Spleen (tissue), 11 donors: ENCODE data around the gene SETD1A. TPM values are rescaled to one million over a fixed set of nuclear protein-coding genes. Genes with fewer than 3 reads are reported as not detected.

Source experiments
- DNase-seq: peaks from one replicate; pipeline ENCODE4 v3.0.0-alpha.2; 2020
- H3K27ac ChIP-seq, 8 donors: fragments of 200-600 bp; sonication (generic) in 7 of 8; 1 replicate in 4 of 8; 2 replicates in 4 of 8; pipeline versions ENCODE4 v1.5.0 to v1.8.0; 2016 to 2021; ENCODE audit warnings: inconsistent platforms in 4 of 8, mild to moderate bottlenecking in 4 of 8, moderate library complexity in 1 of 8
- H3K27me3 ChIP-seq, 7 donors: fragments of 200-600 bp; sonication (generic) in 6 of 7; replicated peaks in 1 of 7; 1 replicate in 4 of 7; 2 replicates in 3 of 7; pipeline versions ENCODE4 v1.5.0 to v1.8.0; 2016 to 2021; ENCODE audit warnings: inconsistent platforms in 3 of 7, mild to moderate bottlenecking in 1 of 7
- H3K36me3 ChIP-seq, 6 donors: fragments of 200-600 bp; sonication (generic) in 5 of 6; 1 replicate in 4 of 6; 2 replicates in 2 of 6; pipeline versions ENCODE4 v1.5.0 to v1.8.0; 2016 to 2021; ENCODE audit warnings: inconsistent platforms in 2 of 6
- H3K4me1 ChIP-seq, 6 donors: fragments of 200-600 bp; sonication (generic) in 5 of 6; 1 replicate in 3 of 6; 2 replicates in 3 of 6; pipeline versions ENCODE4 v1.5.0 to v1.8.0; 2016 to 2021; ENCODE audit warnings: inconsistent platforms in 3 of 6
- H3K4me3 ChIP-seq, 8 donors: fragments of 200-600 bp; sonication (generic) in 7 of 8; 1 replicate in 4 of 8; 2 replicates in 4 of 8; pipeline versions ENCODE4 v1.5.0 to v1.8.0; 2016 to 2021; ENCODE audit warnings: inconsistent platforms in 4 of 8, mild to moderate bottlenecking in 4 of 8, moderate library complexity in 2 of 8
- H3K9me3 ChIP-seq, 8 donors: fragments of 200-600 bp; sonication (generic) in 7 of 8; 1 replicate in 4 of 8; 2 replicates in 4 of 8; pipeline versions ENCODE4 v1.5.0 to v1.8.0; 2016 to 2021; ENCODE audit warnings: inconsistent platforms in 4 of 8
- POLR2A ChIP-seq, 3 donors: fragments of 450-650 bp; IDR thresholded peaks; one replicate each; pipeline ENCODE4 v1.5.1; 2017; ENCODE audit warnings: antibody characterized with exemption in 3 of 3, mild to moderate bottlenecking in 1 of 3
- POLR2AphosphoS5 ChIP-seq, 3 donors: sonication (generic); formaldehyde crosslinking; IDR thresholded peaks; one replicate each; pipeline ENCODE4 v1.5.1; 2017; ENCODE audit warnings: antibody characterized with exemption in 3 of 3
- WGBS, 5 donors: extraction: QIAGEN DNeasy Blood & Tissue Kit in 3 of 5; methylation state at CpG; one replicate each; pipeline versions ENCODE4 v1.1.5 to v1.1.7; 2013 to 2018; 5-methylcytosine and 5-hydroxymethylcytosine counted together
- intact Hi-C: fragments of 100-400 bp; cut with DNase I; formaldehyde crosslinking; loops from one replicate; pipeline ENCODE4 v1.15.0; 2023; ENCODE audit warnings: low total_unique reads
- polyA plus RNA-seq, 3 donors: library from polyadenylated mRNA; stranded (reverse); fragments of 200-250 nt; gene quantifications; one replicate each; pipeline ENCODE4 v1.2.1, GENCODE V29; 2013
- total RNA-seq, 7 donors: library from RNA; depleted of rRNA in 3 of 7; stranded (reverse); fragments of >200 nt in 3 of 7; fragmentation: NEBNext Ultra II Directional in 4 of 7; extraction: Animal tissue kit (Norgen Biotek cat#: 25700) in 4 of 7; gene quantifications; one replicate each; pipeline versions ENCODE4 v1.1.0 to v1.2.1, GENCODE V29; 2016 to 2021
- TF ChIP-seq, protein P1 (sequence below), 11 experiments: fragments of 200-600 bp in 7 of 11; fragments of 450-650 bp in 4 of 11; sonication (generic) in 4 of 11; IDR thresholded peaks in 8 of 11; conservative IDR thresholded peaks in 3 of 11; 1 replicate in 7 of 11; 2 replicates in 4 of 11; pipeline versions ENCODE4 v1.4.0 to v1.8.0; 2016 to 2021; ENCODE audit warnings: antibody characterized with exemption in 11 of 11, inconsistent platforms in 4 of 11, mild to moderate bottlenecking in 1 of 11
- donor health status: healthy with polysubstance abuse.
- donor health status: DM: no; HTN: no; CAD: no; lungs with moderate emphysema.
- donor health status: DM: no; HTN: no; CAD: no.
- donor health status: Bipolar disorder and iron deficiency.
- donor health status: healthy.
- donor health status: DM: no; HTN: no; CAD: no.
- donor health status: DM: yes; HTN: yes; CAD: no.

Gene SETD1A
- total and polyA plus RNA-seq, 10 donors = 4.8 to 24.9 (median 14.7) TPM

DNA sequence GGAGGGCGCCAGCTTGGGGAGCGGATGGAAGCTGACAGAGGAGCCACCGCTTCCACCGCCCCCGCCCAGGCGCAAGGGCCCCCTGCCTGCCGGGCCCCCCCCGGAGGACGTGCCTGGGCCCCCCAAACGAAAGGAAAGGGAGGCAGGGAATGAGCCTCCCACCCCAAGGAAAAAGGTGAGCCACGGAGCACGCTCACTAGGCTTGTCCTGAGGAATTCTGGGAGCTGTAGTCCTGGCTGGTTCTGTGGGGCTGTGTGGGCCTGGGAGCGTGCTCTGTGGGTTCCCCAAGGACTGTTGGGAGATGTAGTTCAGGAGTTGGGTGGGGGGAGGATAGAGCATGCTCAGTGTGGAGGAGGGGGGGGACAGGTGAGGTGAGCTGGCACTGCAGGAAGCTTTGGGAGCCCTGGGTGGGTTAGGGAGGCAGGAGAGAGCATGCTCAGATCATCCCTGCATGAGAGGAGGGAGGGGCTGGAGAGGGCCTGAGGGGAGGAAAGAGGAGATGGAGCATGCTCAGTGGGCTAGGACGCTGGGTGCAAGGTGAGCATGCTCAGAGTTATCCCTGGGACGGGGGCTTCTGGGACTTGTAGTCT lies 29.7 kb upstream of the SETD1A start:
- peaks cover 0 to 75% (median 27%) of the 10 kb centered on the region in 6 donors for H3K36me3 ChIP-seq
- intact Hi-C loops = no loop called here
- WGBS, 5 donors = 70 to 86% (median 75%) methylated on average over 11 to 15 of the region's 15 CpGs
- peak; percentile 83 for DNase-seq
- TF ChIP-seq POLR2A (IDR thresholded peaks at IDR 0.05) = no peak
- no peak overlapping the region for H3K27ac ChIP-seq
- no peaks in the 10 kb centered on the region for H3K27me3 ChIP-seq
- peaks cover 4 to 29% (median 14%) of the 10 kb centered on the region in 6 donors for H3K4me1 ChIP-seq
- H3K4me3 ChIP-seq = no peak overlapping the region
- no peaks in the 10 kb centered on the region for H3K9me3 ChIP-seq

DNA sequence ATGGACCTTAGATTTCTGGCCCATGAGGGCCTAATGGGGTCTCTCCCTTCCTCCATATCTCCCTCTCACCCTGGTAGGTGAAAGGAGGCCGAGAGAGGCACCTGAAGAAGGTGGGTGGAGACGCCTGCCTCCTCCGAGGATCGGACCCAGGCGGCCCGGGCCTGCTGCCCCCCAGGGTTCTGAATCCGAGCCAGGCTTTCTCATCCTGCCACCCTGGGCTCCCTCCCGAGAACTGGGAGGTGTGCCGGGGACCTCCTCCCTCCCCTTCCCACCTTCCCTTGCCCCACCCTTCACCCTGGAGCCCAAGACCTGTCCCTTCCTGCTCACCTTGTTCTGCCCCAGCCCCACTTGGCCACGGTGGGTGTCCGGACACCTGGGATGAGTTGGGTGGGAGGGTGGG lies 29.2 kb upstream of the SETD1A start:
- Histone ChIP-seq H3K4me1 (peaks cover 4 to 29% (median 14%) of the 10 kb centered on the region in 6 donors), H3K9me3 (no peaks in the 10 kb centered on the region), H3K27me3 (no peaks in the 10 kb centered on the region), H3K36me3 (peaks cover 0 to 80% (median 31%) of the 10 kb centered on the region in 6 donors), H3K4me3 (no peak overlapping the region), H3K27ac (no peak overlapping the region)
- WGBS, 5 donors = 94 to 96% (median 95%) methylated on average over 7 to 11 of the region's 11 CpGs
- TF ChIP-seq POLR2AphosphoS5 (IDR thresholded peaks at IDR 0.05) (no peak), POLR2A (IDR thresholded peaks at IDR 0.05) (no peak)
- TF ChIP-seq, protein P1, sequence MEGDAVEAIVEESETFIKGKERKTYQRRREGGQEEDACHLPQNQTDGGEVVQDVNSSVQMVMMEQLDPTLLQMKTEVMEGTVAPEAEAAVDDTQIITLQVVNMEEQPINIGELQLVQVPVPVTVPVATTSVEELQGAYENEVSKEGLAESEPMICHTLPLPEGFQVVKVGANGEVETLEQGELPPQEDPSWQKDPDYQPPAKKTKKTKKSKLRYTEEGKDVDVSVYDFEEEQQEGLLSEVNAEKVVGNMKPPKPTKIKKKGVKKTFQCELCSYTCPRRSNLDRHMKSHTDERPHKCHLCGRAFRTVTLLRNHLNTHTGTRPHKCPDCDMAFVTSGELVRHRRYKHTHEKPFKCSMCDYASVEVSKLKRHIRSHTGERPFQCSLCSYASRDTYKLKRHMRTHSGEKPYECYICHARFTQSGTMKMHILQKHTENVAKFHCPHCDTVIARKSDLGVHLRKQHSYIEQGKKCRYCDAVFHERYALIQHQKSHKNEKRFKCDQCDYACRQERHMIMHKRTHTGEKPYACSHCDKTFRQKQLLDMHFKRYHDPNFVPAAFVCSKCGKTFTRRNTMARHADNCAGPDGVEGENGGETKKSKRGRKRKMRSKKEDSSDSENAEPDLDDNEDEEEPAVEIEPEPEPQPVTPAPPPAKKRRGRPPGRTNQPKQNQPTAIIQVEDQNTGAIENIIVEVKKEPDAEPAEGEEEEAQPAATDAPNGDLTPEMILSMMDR (IDR thresholded peaks at IDR 0.05 in 8 of 11, conservative IDR thresholded peaks at IDR 0.05 in 3 of 11) = no peak
- DNase-seq = no peak
- intact Hi-C loops = no loop called here

GRCh38 chr16:30929167-30929566 lies 28.4 kb upstream of the SETD1A start:
- Histone ChIP-seq H3K9me3 (no peaks in the 10 kb centered on the region), H3K27ac (no peak overlapping the region), H3K4me3 (no peak overlapping the region), H3K36me3 (peaks cover 0 to 88% (median 31%) of the 10 kb centered on the region in 6 donors), H3K4me1 (peaks cover 4 to 23% (median 14%) of the 10 kb centered on the region in 6 donors), H3K27me3 (no peaks in the 10 kb centered on the region)
- no peak for DNase-seq
- intact Hi-C loops = no loop called here
- WGBS, 5 donors = 64 to 89% (median 81%) methylated on average over 7 of the region's 7 CpGs
- TF ChIP-seq, protein P1 (IDR thresholded peaks at IDR 0.05 in 8 of 11, conservative IDR thresholded peaks at IDR 0.05 in 3 of 11) = no peak
- TF ChIP-seq POLR2AphosphoS5 (IDR thresholded peaks at IDR 0.05) = no peak
- no peak for TF ChIP-seq POLR2A (IDR thresholded peaks at IDR 0.05)

DNA sequence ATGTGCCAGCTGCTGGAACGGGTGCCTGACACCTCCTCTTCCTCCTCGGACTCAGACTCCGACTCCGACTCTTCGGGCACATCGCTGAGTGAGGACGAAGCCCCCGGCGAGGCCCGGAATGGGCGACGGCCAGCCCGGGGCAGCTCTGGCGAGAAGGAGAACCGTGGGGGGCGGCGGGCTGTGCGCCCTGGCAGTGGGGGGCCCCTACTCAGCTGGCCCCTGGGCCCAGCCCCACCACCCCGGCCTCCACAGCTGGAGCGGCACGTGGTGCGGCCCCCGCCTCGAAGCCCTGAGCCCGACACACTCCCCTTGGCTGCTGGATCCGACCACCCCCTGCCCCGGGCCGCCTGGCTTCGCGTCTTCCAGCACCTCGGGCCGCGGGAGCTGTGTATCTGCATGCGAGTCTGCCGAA lies 27.4 kb upstream of the SETD1A start:
- peaks cover 0 to 97% (median 31%) of the 10 kb centered on the region in 6 donors for H3K36me3 ChIP-seq

DNA sequence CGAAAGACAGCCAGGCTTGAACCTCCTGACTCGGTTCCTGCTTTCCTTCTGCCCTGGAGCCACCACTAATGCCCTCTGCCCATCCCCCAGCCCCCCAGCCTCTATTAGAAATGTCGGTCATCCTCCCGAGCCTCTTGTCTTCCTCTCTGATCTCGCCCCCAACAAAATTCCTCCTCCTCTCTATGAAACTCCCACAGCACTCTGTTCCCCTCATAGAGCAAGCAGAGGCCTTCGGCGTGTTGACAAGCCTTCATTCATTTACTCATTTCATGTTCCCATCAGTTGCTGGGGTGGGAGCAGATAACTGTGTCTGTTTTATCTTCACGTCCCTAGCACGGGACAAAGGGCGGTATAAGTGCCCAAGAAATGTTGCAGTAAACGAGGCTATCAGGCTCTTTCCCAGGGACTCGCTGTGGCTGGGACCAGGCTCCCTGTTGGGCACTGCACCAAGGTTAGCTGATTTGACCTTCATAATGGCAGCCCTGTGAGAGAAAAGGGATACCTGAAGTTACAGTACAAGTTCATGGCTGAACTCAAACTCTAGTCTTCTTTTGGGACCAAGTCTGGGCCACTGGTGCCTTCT lies 26.4 kb upstream of the SETD1A start:
- Histone ChIP-seq H3K36me3 (peaks cover 0 to 97% (median 34%) of the 10 kb centered on the region in 6 donors), H3K4me1 (peaks cover 0 to 15% (median 0%) of the 10 kb centered on the region in 6 donors), H3K27ac (no peak overlapping the region), H3K27me3 (no peaks in the 10 kb centered on the region), H3K4me3 (no peak overlapping the region), H3K9me3 (no peaks in the 10 kb centered on the region)
- no peak for DNase-seq
- TF ChIP-seq, protein P1 (IDR thresholded peaks at IDR 0.05 in 8 of 11, conservative IDR thresholded peaks at IDR 0.05 in 3 of 11) = no peak
- TF ChIP-seq POLR2AphosphoS5 (IDR thresholded peaks at IDR 0.05) (no peak), POLR2A (IDR thresholded peaks at IDR 0.05) (no peak)
- intact Hi-C loops = no loop called here
- 77 to 81% (median 79%) methylated on average over 12 of the region's 12 CpGs for WGBS, 5 donors

More for the DNA sequence above, 27.4 kb upstream of the SETD1A start:
- Histone ChIP-seq H3K4me1 (peaks cover 0 to 20% (median 5%) of the 10 kb centered on the region in 6 donors), H3K4me3 (no peak overlapping the region), H3K27ac (no peak overlapping the region), H3K27me3 (no peaks in the 10 kb centered on the region), H3K9me3 (no peaks in the 10 kb centered on the region)
- 88 to 94% (median 94%) methylated on average over 12 to 35 of the region's 35 CpGs for WGBS, 5 donors
- DNase-seq = peak; percentile 78
- intact Hi-C loops = no loop called here
- no peak for TF ChIP-seq POLR2A (IDR thresholded peaks at IDR 0.05)
- peak in 1 of 3 donors; percentile 48 for TF ChIP-seq POLR2AphosphoS5 (IDR thresholded peaks at IDR 0.05)
